Esophagus squamous epithelium (tissue), 4 donors: Measurements from ENCODE around the gene KLRC4.

Source experiments
- CTCF ChIP-seq, 6 experiments: fragments of 450-650 bp in 4 of 6; fragments of 200-600 bp in 2 of 6; sonication (generic) in 2 of 6; IDR thresholded peaks; one replicate each; pipeline ENCODE4 v1.5.1; 2016 to 2019; ENCODE audit warnings: antibody characterized with exemption in 6 of 6, mild to moderate bottlenecking in 4 of 6, moderate library complexity in 4 of 6
- POLR2A ChIP-seq, 4 donors: fragments of 450-650 bp; IDR thresholded peaks; one replicate each; pipeline ENCODE4 v1.6.1; 2017; ENCODE audit warnings: antibody characterized with exemption in 4 of 4, mild to moderate bottlenecking in 4 of 4, moderate library complexity in 3 of 4

GRCh38 chr12:10358131-10358530 lies 51.4 kb downstream of the KLRC4 start:
- no peak for TF ChIP-seq CTCF (IDR thresholded peaks at IDR 0.05)
- TF ChIP-seq POLR2A (IDR thresholded peaks at IDR 0.05): no peak
